HG03520 (cell line): ENCODE results near the gene COX4I2.
"Not testable (repeated sequence)": the region's sequence is repeated elsewhere in the genome, so short reads cannot be mapped to it uniquely, and the experiment has no call there.

Source experiments
- ATAC-seq: cut with Tn5 transposase; IDR thresholded peaks from one replicate; pipeline ENCODE4 v1.9.1; 2021; ENCODE audit warnings: mild to moderate bottlenecking, moderate library complexity; ENCODE audit not compliant: unreplicated experiment

COX4I2 gene

GRCh38 chr20:31648104-31648503 lies 10.4 kb downstream of the COX4I2 start:
- ATAC-seq = not testable (repeated sequence)

- no peak for ATAC-seq
These were observed 15.2 kb downstream of the COX4I2 start for GRCh38 chr20:31652917-31653396.

- ATAC-seq = no peak
These were observed 15.8 kb downstream of the COX4I2 start for GRCh38 chr20:31653561-31653960.

GRCh38 chr20:31654534-31654933 lies 16.8 kb downstream of the COX4I2 start:
- ATAC-seq = no peak

GRCh38 chr20:31661625-31662371 lies 24.1 kb downstream of the COX4I2 start:
- ATAC-seq = peak; percentile 76

- ATAC-seq = no peak
These were observed 24.7 kb downstream of the COX4I2 start for GRCh38 chr20:31662372-31662854.

GRCh38 chr20:31663524-31663837 lies 25.8 kb downstream of the COX4I2 start:
- ATAC-seq = no peak

- ATAC-seq = no peak
These were observed 26.4 kb downstream of the COX4I2 start for GRCh38 chr20:31663838-31664695.

GRCh38 chr20:31664696-31665354 lies 27.1 kb downstream of the COX4I2 start:
- no peak for ATAC-seq

- ATAC-seq = no peak
These were observed 28.0 kb downstream of the COX4I2 start for GRCh38 chr20:31665753-31666152.

GRCh38 chr20:31666258-31667042 lies 28.7 kb downstream of the COX4I2 start:
- no peak for ATAC-seq

GRCh38 chr20:31667315-31668285 lies 29.9 kb downstream of the COX4I2 start:
- ATAC-seq = no peak

- not testable (repeated sequence) for ATAC-seq
These were observed 31.2 kb downstream of the COX4I2 start for GRCh38 chr20:31668944-31669343.

GRCh38 chr20:31669876-31670275 lies 32.2 kb downstream of the COX4I2 start:
- no peak for ATAC-seq

- ATAC-seq = no peak
These were observed 32.9 kb downstream of the COX4I2 start for GRCh38 chr20:31670371-31671228.

- ATAC-seq = no peak
These were observed 33.6 kb downstream of the COX4I2 start for GRCh38 chr20:31671324-31671723.

GRCh38 chr20:31673435-31673834 lies 35.7 kb downstream of the COX4I2 start:
- ATAC-seq = no peak

- no peak for ATAC-seq
These were observed 36.3 kb downstream of the COX4I2 start for GRCh38 chr20:31673943-31674463.
